Right cardiac atrium (tissue), 5 donors: Measurements from ENCODE around the gene YARS1. TPM values are rescaled to one million over a fixed set of nuclear protein-coding genes. Genes with fewer than 3 reads are reported as not detected.

Source experiments
- ATAC-seq, 2 donors: fragments of 200-7000 bp; cut with Tn5 transposase; one replicate each; pipeline versions ENCODE4 v1.8.0 to v1.9.1; 2020; ENCODE audit warnings: moderate library complexity in 2 of 2, mild to moderate bottlenecking in 1 of 2
- DNase-seq, 3 donors: peaks; one replicate each; pipeline ENCODE4 v3.0.0-alpha.2; 2020
- H3K27ac ChIP-seq: one replicate; pipeline ENCODE4 v1.5.1; 2013; ENCODE audit warnings: mild to moderate bottlenecking, low read length, control low read depth, moderate library complexity
- H3K27me3 ChIP-seq: one replicate; pipeline ENCODE4 v1.6.1; 2013; ENCODE audit not compliant: control insufficient read depth, insufficient read depth
- H3K4me1 ChIP-seq: one replicate; pipeline ENCODE4 v1.6.1; 2013; ENCODE audit warnings: low read length; ENCODE audit not compliant: control insufficient read depth, insufficient read depth
- H3K4me3 ChIP-seq: one replicate; pipeline ENCODE4 v1.5.1; 2013; ENCODE audit warnings: low read length, control low read depth
- H3K9me3 ChIP-seq: one replicate; pipeline ENCODE4 v1.6.1; 2013; ENCODE audit warnings: low read length; ENCODE audit not compliant: control insufficient read depth
- WGBS: extraction: QIAGEN DNeasy Blood & Tissue Kit; methylation state at CpG from one replicate; pipeline ENCODE4 v1.1.7; 2013; 5-methylcytosine and 5-hydroxymethylcytosine counted together
- intact Hi-C, 4 donors: fragments of 100-400 bp; cut with DNase I; formaldehyde crosslinking; loops; one replicate each; pipeline versions ENCODE4 v1.11.0 to v1.14.0; 2022 to 2023
- polyA plus RNA-seq: library from polyadenylated mRNA; stranded (reverse); fragments of 200-250 nt; gene quantifications from one replicate; pipeline ENCODE4 v1.2.3, GENCODE V29; 2013
- total RNA-seq, 4 donors: library from RNA; stranded (reverse); fragmentation: NEBNext Ultra II Directional; extraction: Animal tissue kit (Norgen Biotek cat#: 25700); gene quantifications; one replicate each; pipeline ENCODE4 v1.2.1, GENCODE V29; 2021
- donor health status: healthy with polysubstance abuse.
- donor health status: DM: no; HTN: yes; CAD: no.
- donor health status: DM: no; HTN: no; CAD: no.
- donor health status: DM: no; HTN: yes; CAD: no; lungs with severe emphysema.
- donor health status: DM: yes; HTN: yes; CAD: no.

Gene YARS1
- total and polyA plus RNA-seq, 5 donors = 20.8 to 54.7 (median 36.2) TPM

- H3K4me3 ChIP-seq = no peak overlapping the region
- no peaks in the 10 kb centered on the region for H3K27me3 ChIP-seq
- 95% methylated on average over 2 of the region's 2 CpGs for WGBS
- intact Hi-C loops = no loop called here
- H3K4me1 ChIP-seq = no peaks in the 10 kb centered on the region
- H3K27ac ChIP-seq = no peak overlapping the region
- DNase-seq = no peak
- no peak for ATAC-seq
- H3K9me3 ChIP-seq = no peaks in the 10 kb centered on the region
Measured at GRCh38 chr1:32858136-32858535, 41.0 kb upstream of the YARS1 start.

GRCh38 chr1:32855861-32856617, 38.9 kb upstream of the YARS1 start:
- WGBS = 90% methylated on average over 13 of the region's 13 CpGs
- no peaks in the 10 kb centered on the region for H3K9me3 ChIP-seq
- H3K4me1 ChIP-seq = no peaks in the 10 kb centered on the region
- no peaks in the 10 kb centered on the region for H3K27me3 ChIP-seq
- H3K27ac ChIP-seq = no peak overlapping the region
- ATAC-seq = no peak
- intact Hi-C loops = no loop called here
- no peak overlapping the region for H3K4me3 ChIP-seq
- DNase-seq = no peak

- DNase-seq = no peak
- 40% methylated on average over 2 of the region's 2 CpGs for WGBS
- Histone ChIP-seq H3K27ac (no peak overlapping the region), H3K9me3 (no peaks in the 10 kb centered on the region), H3K4me3 (no peak overlapping the region), H3K27me3 (no peaks in the 10 kb centered on the region), H3K4me1 (no peaks in the 10 kb centered on the region)
- intact Hi-C loops = no loop called here
- no peak for ATAC-seq
Measured at GRCh38 chr1:32848354-32849063, 31.4 kb upstream of the YARS1 start.

GRCh38 chr1:32831878-32832277, 14.7 kb upstream of the YARS1 start:
- H3K4me3 ChIP-seq = no peak overlapping the region
- H3K9me3 ChIP-seq = no peaks in the 10 kb centered on the region
- 92% methylated on average over 1 of the region's 1 CpG for WGBS
- no peak for DNase-seq
- ATAC-seq = no peak
- no peaks in the 10 kb centered on the region for H3K27me3 ChIP-seq
- no peak overlapping the region for H3K27ac ChIP-seq
- H3K4me1 ChIP-seq = no peaks in the 10 kb centered on the region
- intact Hi-C loops = no loop called here

- no peak for DNase-seq
- H3K27me3 ChIP-seq = no peaks in the 10 kb centered on the region
- no peak overlapping the region for H3K27ac ChIP-seq
- ATAC-seq = no peak
- H3K9me3 ChIP-seq = no peaks in the 10 kb centered on the region
- intact Hi-C loops = no loop called here
- H3K4me3 ChIP-seq = no peak overlapping the region
- 84% methylated on average over 6 of the region's 6 CpGs for WGBS
- no peaks in the 10 kb centered on the region for H3K4me1 ChIP-seq
Measured at GRCh38 chr1:32830092-32830852, 13.1 kb upstream of the YARS1 start.

GRCh38 chr1:32828341-32828740, 11.2 kb upstream of the YARS1 start:
- Histone ChIP-seq H3K27ac (no peak overlapping the region), H3K4me1 (no peaks in the 10 kb centered on the region), H3K27me3 (no peaks in the 10 kb centered on the region), H3K4me3 (no peak overlapping the region), H3K9me3 (no peaks in the 10 kb centered on the region)
- WGBS = 89% methylated on average over 7 of the region's 7 CpGs
- intact Hi-C loops = no loop called here
- no peak for DNase-seq
- ATAC-seq = no peak

- intact Hi-C loops = no loop called here
- 79% methylated on average over 3 of the region's 3 CpGs for WGBS
- Histone ChIP-seq H3K4me1 (no peaks in the 10 kb centered on the region), H3K4me3 (no peak overlapping the region), H3K27ac (no peak overlapping the region), H3K27me3 (no peaks in the 10 kb centered on the region), H3K9me3 (no peaks in the 10 kb centered on the region)
- DNase-seq = no peak
- no peak for ATAC-seq
Measured at GRCh38 chr1:32825181-32825580, 8.0 kb upstream of the YARS1 start.

- Histone ChIP-seq H3K4me3 (peak overlapping the region; percentile 70), H3K4me1 (peaks cover 7% of the 10 kb centered on the region), H3K9me3 (no peaks in the 10 kb centered on the region), H3K27ac (peak overlapping the region; percentile 91), H3K27me3 (no peaks in the 10 kb centered on the region)
- no peak for DNase-seq
- 71% methylated on average over 11 of the region's 11 CpGs for WGBS
- intact Hi-C loops = loop anchor here in 1 of 4 donors (5.0 kb wide), 1 partner anchor 48 kb away; no protein-coding TSS in a partner anchor
- no peak for ATAC-seq
Measured at GRCh38 chr1:32818804-32819541, 1.8 kb upstream of the YARS1 start.

- DNase-seq (peak; percentile 89 to 94 (median 93)), ATAC-seq (peak; percentile 72 to 76)
- Histone ChIP-seq H3K4me1 (peaks cover 7% of the 10 kb centered on the region), H3K27me3 (no peaks in the 10 kb centered on the region), H3K9me3 (no peaks in the 10 kb centered on the region), H3K4me3 (peak overlapping the region; percentile 70), H3K27ac (peak overlapping the region; percentile 91)
- intact Hi-C loops = loop anchor here in 1 of 4 donors (5.0 kb wide), 1 partner anchor 49 kb away; no protein-coding TSS in a partner anchor
- WGBS = 1% methylated on average over 51 of the region's 51 CpGs
Measured at GRCh38 chr1:32817815-32818786, 943 bp upstream of the YARS1 start.
